Activated CD4-positive, alpha-beta memory T cell treated with anti-CD3 and anti-CD28 coated beads, Interleukin-2, amount 10 ng/mL, durations not matched to agents 7 days and 5 days (primary cell): Measurements from ENCODE around the gene CTDSP1. TPM values are rescaled to one million over a fixed set of nuclear protein-coding genes. Genes with fewer than 3 reads are reported as not detected.

ENCODE experiments used
- CTCF ChIA-PET: fragments of 350-600 bp; sonication (Branson Sonifier 250); formaldehyde crosslinking; loops from one replicate; lab custom pipeline; 2021; ENCODE audit warnings: antibody characterized with exemption, inconsistent platforms; lab: Charles Lee
- POLR2A ChIA-PET: fragments of 350-600 bp; sonication (Branson Sonifier 250); formaldehyde crosslinking; loops from one replicate; lab custom pipeline; 2021; ENCODE audit warnings: antibody characterized with exemption; lab: Charles Lee
- DNase-seq: peaks from one replicate; pipeline ENCODE4 v3.0.0-alpha.2; 2020
- H3K27ac Mint-ChIP-seq: one replicate; pipeline ENCODE4 v1.8.0; 2021; ENCODE audit warnings: mild to moderate bottlenecking, mixed read lengths
- H3K27me3 Mint-ChIP-seq: one replicate; pipeline ENCODE4 v1.8.0; 2021; ENCODE audit warnings: mixed read lengths
- H3K36me3 Mint-ChIP-seq: one replicate; pipeline ENCODE4 v1.8.0; 2021; ENCODE audit warnings: low read depth, mixed read lengths
- H3K4me1 Mint-ChIP-seq: one replicate; pipeline ENCODE4 v1.8.0; 2021; ENCODE audit warnings: mixed read lengths
- H3K4me3 Mint-ChIP-seq: one replicate; pipeline ENCODE4 v1.8.0; 2021; ENCODE audit warnings: mild to moderate bottlenecking, mixed read lengths
- H3K9me3 Mint-ChIP-seq: one replicate; pipeline ENCODE4 v1.8.0; 2021; ENCODE audit warnings: mixed read lengths
- total RNA-seq, 2 experiments: library from RNA; stranded (reverse); gene quantifications; one replicate each; pipeline ENCODE4 v1.2.3, GENCODE V29; 2021

CTDSP1 gene
- total RNA-seq, 2 experiments from 2014 or later: 203 to 205 TPM

DNA sequence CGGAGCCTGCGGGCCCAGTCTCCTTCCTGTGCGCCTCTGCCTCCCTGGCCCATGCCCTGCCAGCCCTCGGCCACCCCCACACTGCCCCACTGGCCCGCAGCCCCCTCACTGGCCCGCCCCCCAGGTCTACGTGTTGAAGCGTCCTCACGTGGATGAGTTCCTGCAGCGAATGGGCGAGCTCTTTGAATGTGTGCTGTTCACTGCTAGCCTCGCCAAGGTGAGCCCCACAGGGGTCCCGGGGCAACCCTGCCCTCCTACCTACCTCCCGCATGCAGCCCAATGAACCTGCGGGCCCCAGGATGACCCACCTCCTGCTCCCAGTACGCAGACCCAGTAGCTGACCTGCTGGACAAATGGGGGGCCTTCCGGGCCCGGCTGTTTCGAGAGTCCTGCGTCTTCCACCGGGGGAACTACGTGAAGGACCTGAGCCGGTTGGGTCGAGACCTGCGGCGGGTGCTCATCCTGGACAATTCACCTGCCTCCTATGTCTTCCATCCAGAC, 3.3 kb downstream of the CTDSP1 start:
- peaks cover 45% of the 10 kb centered on the region for H3K36me3 Mint-ChIP-seq
- H3K27me3 Mint-ChIP-seq: no peaks in the 10 kb centered on the region
- no peaks in the 10 kb centered on the region for H3K9me3 Mint-ChIP-seq
- ChIA-PET CTCF (interaction anchor here (1.3 kb wide), 1 partner anchor 63 kb away, joined by 3 read pairs; no protein-coding TSS in a partner anchor), POLR2A (no interaction called here)
- no peak for DNase-seq
- H3K27ac Mint-ChIP-seq: peak overlapping the region; percentile 70
- peaks cover 65% of the 10 kb centered on the region for H3K4me1 Mint-ChIP-seq
- peak overlapping the region; percentile 13 for H3K4me3 Mint-ChIP-seq

DNA sequence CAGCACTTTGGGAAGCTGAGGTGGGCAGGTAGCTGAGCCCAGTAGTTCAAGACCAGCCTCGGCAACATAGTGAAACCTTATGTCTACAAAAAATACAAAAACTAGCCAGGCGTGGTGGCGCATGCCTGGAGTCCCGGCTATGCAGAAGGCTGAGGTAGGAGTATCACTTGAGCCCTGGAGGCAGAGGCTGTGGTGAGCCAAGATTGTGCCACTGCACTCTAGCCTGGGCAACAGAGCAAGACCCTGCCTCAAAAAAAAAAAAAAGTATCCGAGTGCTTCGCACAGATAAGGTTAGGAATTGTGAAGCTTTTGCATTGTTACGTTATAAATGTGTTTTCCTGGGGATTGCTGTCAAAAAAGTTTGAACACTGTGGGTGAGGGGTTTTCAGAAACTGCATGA, 4.1 kb downstream of the CTDSP1 start:
- Mint-ChIP-seq H3K4me1 (peaks cover 67% of the 10 kb centered on the region), H3K27ac (peak overlapping the region; percentile 70)
- CTCF ChIA-PET: interaction anchor here (1.1 to 1.3 kb wide), 2 partner anchors 62 to 112 kb away, joined by 3 read pairs; no protein-coding TSS in a partner anchor

DNA sequence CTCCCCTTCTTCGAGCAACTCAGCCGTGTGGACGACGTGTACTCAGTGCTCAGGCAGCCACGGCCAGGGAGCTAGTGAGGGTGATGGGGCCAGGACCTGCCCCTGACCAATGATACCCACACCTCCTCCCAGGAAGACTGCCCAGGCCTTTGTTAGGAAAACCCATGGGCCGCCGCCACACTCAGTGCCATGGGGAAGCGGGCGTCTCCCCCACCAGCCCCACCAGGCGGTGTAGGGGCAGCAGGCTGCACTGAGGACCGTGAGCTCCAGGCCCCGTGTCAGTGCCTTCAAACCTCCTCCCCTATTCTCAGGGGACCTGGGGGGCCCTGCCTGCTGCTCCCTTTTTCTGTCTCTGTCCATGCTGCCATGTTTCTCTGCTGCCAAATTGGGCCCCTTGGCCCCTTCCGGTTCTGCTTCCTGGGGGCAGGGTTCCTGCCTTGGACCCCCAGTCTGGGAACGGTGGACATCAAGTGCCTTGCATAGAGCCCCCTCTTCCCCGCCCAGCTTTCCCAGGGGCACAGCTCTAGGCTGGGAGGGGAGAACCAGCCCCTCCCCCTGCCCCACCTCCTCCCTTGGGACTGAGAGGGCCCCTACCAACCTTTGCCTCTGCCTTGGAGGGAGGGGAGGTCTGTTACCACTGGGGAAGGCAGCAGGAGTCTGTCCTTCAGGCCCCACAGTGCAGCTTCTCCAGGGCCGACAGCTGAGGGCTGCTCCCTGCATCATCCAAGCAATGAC, 4.8 kb downstream of the CTDSP1 start:
- Mint-ChIP-seq H3K36me3 (peaks cover 44% of the 10 kb centered on the region), H3K27me3 (no peaks in the 10 kb centered on the region), H3K9me3 (no peaks in the 10 kb centered on the region), H3K4me1 (peaks cover 67% of the 10 kb centered on the region), H3K27ac (peak overlapping the region; percentile 70), H3K4me3 (peak overlapping the region; percentile 10)
- CTCF ChIA-PET: interaction anchor here (1.0 to 3.3 kb wide), 4 partner anchors 8 to 119 kb away, joined by 3 to 21 read pairs (median 3); no protein-coding TSS in a partner anchor
- DNase-seq: no peak
- POLR2A ChIA-PET: interaction anchor here (0.6 to 6.0 kb wide), 4 partner anchors 9 to 826 kb away, joined by 3 to 71 read pairs (median 4); partner anchors contain the start of genes BCS1L and ZNF142

More for the DNA sequence above, 4.1 kb downstream of the CTDSP1 start:
- Mint-ChIP-seq H3K9me3 (no peaks in the 10 kb centered on the region), H3K27me3 (no peaks in the 10 kb centered on the region), H3K4me3 (peak overlapping the region; percentile 27), H3K36me3 (peaks cover 44% of the 10 kb centered on the region)
- POLR2A ChIA-PET: interaction anchor here (0.9 to 6.0 kb wide), 2 partner anchors 8 to 106 kb away, joined by 3 to 71 read pairs; no protein-coding TSS in a partner anchor
- no peak for DNase-seq

DNA sequence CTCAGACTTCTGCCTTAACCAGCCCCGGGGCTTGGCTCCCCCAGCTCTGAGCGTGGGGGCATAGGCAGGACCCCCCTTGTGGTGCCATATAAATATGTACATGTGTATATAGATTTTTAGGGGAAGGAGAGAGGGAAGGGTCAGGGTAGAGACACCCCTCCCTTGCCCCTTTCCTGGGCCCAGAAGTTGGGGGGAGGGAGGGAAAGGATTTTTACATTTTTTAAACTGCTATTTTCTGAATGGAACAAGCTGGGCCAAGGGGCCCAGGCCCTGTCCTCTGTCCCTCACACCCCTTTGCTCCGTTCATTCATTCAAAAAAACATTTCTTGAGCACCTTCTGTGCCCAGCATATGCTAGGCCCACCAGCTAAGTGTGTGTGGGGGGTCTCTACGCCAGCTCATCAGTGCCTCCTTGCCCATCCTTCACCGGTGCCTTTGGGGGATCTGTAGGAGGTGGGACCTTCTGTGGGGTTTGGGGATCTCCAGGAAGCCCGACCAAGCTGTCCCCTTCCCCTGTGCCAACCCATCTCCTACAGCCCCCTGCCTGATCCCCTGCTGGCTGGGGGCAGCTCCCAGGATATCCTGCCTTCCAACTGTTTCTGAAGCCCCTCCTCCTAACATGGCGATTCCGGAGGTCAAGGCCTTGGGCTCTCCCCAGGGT, 5.5 kb downstream of the CTDSP1 start:
- H3K36me3 Mint-ChIP-seq: peaks cover 42% of the 10 kb centered on the region
- H3K27me3 Mint-ChIP-seq: no peaks in the 10 kb centered on the region
- H3K9me3 Mint-ChIP-seq: no peaks in the 10 kb centered on the region
- no peak for DNase-seq
- H3K27ac Mint-ChIP-seq: peak overlapping the region; percentile 83
- ChIA-PET CTCF (interaction anchor here (0.9 to 3.3 kb wide), 7 partner anchors 9 to 134 kb away, joined by 3 to 21 read pairs (median 3); no protein-coding TSS in a partner anchor), POLR2A (interaction anchor here (0.6 to 6.0 kb wide), 6 partner anchors 10 to 825 kb away, joined by 3 to 71 read pairs (median 5); partner anchors contain the start of genes BCS1L and ZNF142)
- H3K4me1 Mint-ChIP-seq: peaks cover 67% of the 10 kb centered on the region
- H3K4me3 Mint-ChIP-seq: peak overlapping the region; percentile 57

DNA sequence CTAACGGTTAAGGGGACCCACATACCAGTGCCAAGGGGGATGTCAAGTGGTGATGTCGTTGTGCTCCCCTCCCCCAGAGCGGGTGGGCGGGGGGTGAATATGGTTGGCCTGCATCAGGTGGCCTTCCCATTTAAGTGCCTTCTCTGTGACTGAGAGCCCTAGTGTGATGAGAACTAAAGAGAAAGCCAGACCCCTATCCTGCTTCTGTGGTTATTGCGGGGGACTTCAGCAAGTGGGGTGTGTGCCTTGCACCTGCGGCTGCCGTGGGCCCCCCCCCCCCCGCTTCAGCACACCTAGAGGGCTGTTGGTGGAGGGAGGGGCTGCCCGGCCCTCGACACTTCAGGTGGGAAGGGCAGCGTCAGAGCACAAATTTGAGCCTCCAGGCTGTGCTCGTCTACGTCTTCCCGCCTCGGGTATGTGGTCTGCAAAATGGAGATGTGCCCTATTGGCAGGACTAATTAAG, 6.1 kb downstream of the CTDSP1 start:
- CTCF ChIA-PET: interaction anchor here (0.9 to 3.3 kb wide), 7 partner anchors 9 to 134 kb away, joined by 3 to 21 read pairs (median 3); no protein-coding TSS in a partner anchor
- POLR2A ChIA-PET: interaction anchor here (1.2 to 6.0 kb wide), 6 partner anchors 10 to 253 kb away, joined by 4 to 71 read pairs (median 5); partner anchors contain the start of genes BCS1L and ZNF142

DNA sequence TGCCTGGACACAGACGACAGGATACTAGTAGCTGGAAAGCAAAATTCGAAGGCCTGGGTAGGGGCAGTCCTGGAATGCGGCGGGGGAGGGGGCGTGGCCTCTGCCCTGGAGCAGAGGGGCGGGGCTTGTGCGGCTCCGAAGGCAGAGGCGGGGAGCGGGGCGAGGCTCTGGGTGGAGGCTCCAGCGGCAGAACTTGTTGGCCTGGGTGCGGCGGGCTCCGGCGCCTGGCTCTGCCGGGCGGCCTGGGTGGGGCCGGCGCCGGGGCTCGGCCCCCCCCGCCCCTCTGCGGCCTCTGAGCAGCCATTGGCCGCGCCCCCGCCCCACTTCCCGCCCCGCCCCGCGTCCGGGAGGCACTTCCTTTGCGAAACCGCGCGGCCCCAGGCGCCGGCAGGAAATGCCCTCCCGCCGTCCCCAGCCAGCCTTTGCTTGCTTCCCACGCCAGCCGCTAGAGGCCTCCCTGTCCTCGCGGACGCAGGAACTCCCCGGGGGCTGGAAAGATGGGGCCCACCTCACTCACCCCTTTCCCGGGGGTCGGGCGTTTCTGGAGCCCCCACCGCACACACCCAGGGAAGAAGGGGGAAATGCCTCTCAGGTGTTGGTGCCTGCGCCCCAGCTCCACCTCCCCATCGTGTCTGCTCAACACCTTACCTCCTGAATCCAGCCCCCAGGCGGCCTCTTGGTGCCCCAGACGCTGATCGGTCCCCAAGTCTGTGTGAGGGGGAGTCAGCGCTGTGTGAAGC, 6.7 kb downstream of the CTDSP1 start:
- H3K27ac Mint-ChIP-seq: peak overlapping the region; percentile 86
- H3K36me3 Mint-ChIP-seq: peaks cover 39% of the 10 kb centered on the region
- H3K4me1 Mint-ChIP-seq: peaks cover 64% of the 10 kb centered on the region
- H3K27me3 Mint-ChIP-seq: no peaks in the 10 kb centered on the region
- ChIA-PET POLR2A (interaction anchor here (0.6 to 6.0 kb wide), 11 partner anchors 10 to 253 kb away, joined by 3 to 71 read pairs (median 4); partner anchors contain the start of genes BCS1L, PLCD4 and ZNF142), CTCF (interaction anchor here (0.8 to 3.3 kb wide), 6 partner anchors 10 to 135 kb away, joined by 3 to 21 read pairs (median 4); no protein-coding TSS in a partner anchor)
- H3K4me3 Mint-ChIP-seq: peak overlapping the region; percentile 68
- peak; percentile 97 for DNase-seq
- no peaks in the 10 kb centered on the region for H3K9me3 Mint-ChIP-seq

More for the DNA sequence above, 6.1 kb downstream of the CTDSP1 start:
- no peaks in the 10 kb centered on the region for H3K9me3 Mint-ChIP-seq
- DNase-seq: peak; percentile 43
- H3K27me3 Mint-ChIP-seq: no peaks in the 10 kb centered on the region
- peaks cover 67% of the 10 kb centered on the region for H3K4me1 Mint-ChIP-seq
- H3K27ac Mint-ChIP-seq: peak overlapping the region; percentile 83
- H3K36me3 Mint-ChIP-seq: peaks cover 42% of the 10 kb centered on the region
- peak overlapping the region; percentile 57 for H3K4me3 Mint-ChIP-seq

DNA sequence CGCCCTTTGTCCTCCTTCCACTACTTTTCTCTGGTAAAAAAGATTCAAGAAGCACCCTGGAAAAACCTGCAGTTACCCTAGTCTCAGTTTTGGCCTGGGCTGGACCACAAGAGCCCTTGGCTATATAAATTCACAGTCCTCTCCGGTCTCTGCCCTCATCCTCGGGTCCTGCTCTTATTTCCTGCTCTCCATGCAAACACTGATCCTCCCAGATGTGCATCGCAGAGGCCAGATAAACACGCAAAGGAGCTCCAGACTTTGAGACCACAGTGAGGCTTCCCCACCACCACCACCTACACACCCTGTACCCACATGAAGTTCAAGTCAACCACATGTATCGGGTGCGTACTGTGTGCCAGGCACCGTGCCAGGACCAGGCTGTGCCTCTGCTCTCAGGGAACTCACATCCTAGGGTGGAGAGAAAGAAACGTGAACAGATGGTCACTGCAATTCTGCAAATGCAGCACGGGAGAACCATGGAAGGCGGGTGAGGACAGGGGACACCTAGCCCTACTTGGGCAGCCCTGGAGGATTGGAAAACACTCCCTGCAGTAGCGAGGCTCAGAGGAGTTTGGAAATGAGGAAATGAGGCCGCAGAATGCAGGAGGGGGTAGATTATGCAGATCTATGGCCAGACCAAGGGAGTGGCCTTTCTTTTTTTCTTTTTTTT, 7.4 kb downstream of the CTDSP1 start:
- peak overlapping the region; percentile 68 for H3K4me3 Mint-ChIP-seq
- POLR2A ChIA-PET: interaction anchor here (0.6 to 6.0 kb wide), 8 partner anchors 10 to 252 kb away, joined by 3 to 71 read pairs (median 4); partner anchors contain the start of genes BCS1L, PLCD4 and ZNF142
- H3K4me1 Mint-ChIP-seq: peaks cover 57% of the 10 kb centered on the region
- no peaks in the 10 kb centered on the region for H3K27me3 Mint-ChIP-seq
- peak overlapping the region; percentile 86 for H3K27ac Mint-ChIP-seq
- peak; percentile 67 for DNase-seq
- no peaks in the 10 kb centered on the region for H3K9me3 Mint-ChIP-seq
- CTCF ChIA-PET: interaction anchor here (0.8 to 3.3 kb wide), 6 partner anchors 11 to 135 kb away, joined by 3 to 21 read pairs (median 4); no protein-coding TSS in a partner anchor
- H3K36me3 Mint-ChIP-seq: peaks cover 33% of the 10 kb centered on the region

DNA sequence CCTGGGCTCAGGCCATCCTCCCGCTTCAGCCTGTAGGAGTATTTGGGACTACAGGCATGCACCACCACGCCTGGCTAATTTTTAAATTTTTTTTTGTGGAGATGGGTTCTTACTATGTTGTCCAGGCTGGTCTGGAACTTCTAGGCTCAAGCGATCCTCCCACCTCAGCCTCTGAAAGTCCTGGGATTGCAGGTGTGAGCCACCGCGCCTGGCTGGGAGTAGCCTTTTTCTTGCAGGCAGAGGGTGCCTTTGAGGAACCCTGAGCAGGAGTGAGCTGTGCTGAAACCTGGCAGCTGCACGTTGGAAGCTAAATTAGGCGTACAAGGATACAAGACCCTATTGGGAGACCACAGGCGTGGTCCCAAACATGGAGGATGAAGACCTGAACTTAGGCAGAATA, 8.0 kb downstream of the CTDSP1 start:
- ChIA-PET POLR2A (interaction anchor here (1.1 to 6.0 kb wide), 3 partner anchors 8 to 12 kb away, joined by 4 to 71 read pairs (median 5); partner anchors contain the start of gene VIL1), CTCF (interaction anchor here (1.0 to 1.1 kb wide), 2 partner anchors 57 to 59 kb away, joined by 3 to 6 read pairs; no protein-coding TSS in a partner anchor)
- H3K27me3 Mint-ChIP-seq: no peaks in the 10 kb centered on the region
- no peak overlapping the region for H3K4me3 Mint-ChIP-seq
- peaks cover 56% of the 10 kb centered on the region for H3K4me1 Mint-ChIP-seq
- no peak for DNase-seq
- H3K36me3 Mint-ChIP-seq: peaks cover 28% of the 10 kb centered on the region
- peak overlapping the region; percentile 21 for H3K27ac Mint-ChIP-seq
- no peaks in the 10 kb centered on the region for H3K9me3 Mint-ChIP-seq

DNA sequence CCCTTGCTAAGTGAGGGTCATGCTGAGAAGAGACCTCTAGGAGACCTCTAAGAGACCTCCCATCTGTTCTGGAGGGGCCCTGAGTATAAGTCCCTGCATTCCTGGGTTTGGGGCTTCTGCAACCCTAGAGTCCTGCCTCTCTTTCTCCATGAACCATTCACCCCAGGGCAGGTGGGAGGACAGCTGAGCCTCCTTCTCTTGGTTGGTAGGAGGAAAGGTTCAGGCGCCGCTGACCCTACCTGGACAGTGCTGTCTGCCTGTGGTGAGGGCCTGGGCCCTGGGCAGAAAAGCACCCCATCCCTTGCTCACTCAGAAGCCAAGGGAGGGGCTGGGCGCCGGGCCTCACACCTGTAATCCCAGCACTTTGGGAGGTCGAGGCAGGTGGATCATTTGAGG, 18.7 kb downstream of the CTDSP1 start:
- Mint-ChIP-seq H3K27ac (no peak overlapping the region), H3K4me3 (no peak overlapping the region), H3K36me3 (no peaks in the 10 kb centered on the region), H3K27me3 (no peaks in the 10 kb centered on the region), H3K9me3 (no peaks in the 10 kb centered on the region), H3K4me1 (no peaks in the 10 kb centered on the region)
- ChIA-PET POLR2A (no interaction called here), CTCF (no interaction called here)
- DNase-seq: no peak

DNA sequence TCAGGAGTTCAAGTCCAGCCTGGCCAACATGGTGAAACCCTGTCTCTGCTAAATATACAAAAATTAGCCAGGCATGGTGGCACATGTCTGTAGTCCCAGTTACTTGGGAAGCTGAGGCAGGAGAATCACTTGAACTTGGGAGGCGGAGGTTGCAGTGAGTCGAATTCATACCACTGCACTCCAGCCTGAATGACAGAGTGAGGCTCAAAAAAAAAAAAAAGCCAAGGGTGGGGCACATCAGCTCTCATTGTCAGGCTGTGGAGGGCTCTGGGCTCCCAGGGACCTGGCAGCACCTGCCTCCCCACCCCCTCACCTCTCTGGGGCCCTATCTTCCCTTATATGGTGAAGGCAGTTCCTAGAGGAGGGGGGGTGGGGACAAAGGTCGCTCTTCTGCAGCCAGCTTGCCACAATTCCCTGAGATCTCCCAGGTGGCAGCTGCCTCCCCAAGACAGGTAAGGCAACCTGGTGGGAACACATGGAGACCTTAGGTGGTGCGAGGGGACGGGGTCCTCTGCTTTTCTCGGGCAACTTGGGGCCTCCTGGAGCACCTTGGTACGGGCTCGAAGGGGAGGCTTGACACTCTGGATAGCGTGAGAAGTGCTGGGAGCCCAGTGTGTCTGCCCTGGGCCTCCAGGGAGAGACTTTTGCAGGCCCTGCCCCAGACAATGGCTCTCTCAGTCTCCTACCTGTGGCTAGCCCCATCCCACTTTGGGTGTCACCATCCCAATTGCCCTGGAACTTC, 19.2 kb downstream of the CTDSP1 start, which contains the start of gene VIL1:
Gene VIL1 (plus strand): TSS at position 407 of the 742 bp plus-strand sequence. CDS start 4,656 bp downstream, outside the sequence.
- POLR2A ChIA-PET: interaction anchor here (1.3 kb wide), 1 partner anchor 11 kb away, joined by 4 read pairs; no protein-coding TSS in a partner anchor
- Mint-ChIP-seq H3K36me3 (no peaks in the 10 kb centered on the region), H3K9me3 (no peaks in the 10 kb centered on the region), H3K4me3 (no peak within 1 kb of the TSS), H3K27me3 (no peaks in the 10 kb centered on the region), H3K4me1 (no peaks in the 10 kb centered on the region), H3K27ac (no peak within 1 kb of the TSS)
- CTCF ChIA-PET: interaction anchor here (0.6 kb wide), 1 partner anchor 125 kb away, joined by 5 read pairs; no protein-coding TSS in a partner anchor
- DNase-seq: no peak
